Placental pericyte (primary cell): Measurements from ENCODE around the gene TMEM120B. TPM values are rescaled to one million over a fixed set of nuclear protein-coding genes. Genes with fewer than 3 reads are reported as not detected.

ENCODE experiments used
- total RNA-seq: library from RNA; depleted of rRNA; stranded (reverse); fragments of >200 nt; gene quantifications from 2 replicates; pipeline ENCODE4 v1.2.3, GENCODE V29; 2012

TMEM120B gene
- total RNA-seq: 14.4 and 21.9 TPM in 2 replicates

GRCh38 chr12:121712461-121713256, at the start of gene TMEM120B:
TMEM120B (plus strand) TSS chr12:121712752; CDS start chr12:121712896, 144 bp downstream.

GRCh38 chr12:121669521-121669900, 43.0 kb upstream of the TMEM120B start, which contains the start of gene MORN3:
MORN3 (minus strand) TSS chr12:121669654; CDS start chr12:121669483, 171 bp downstream.

GRCh38 chr12:121793440-121793837, 80.9 kb downstream of the TMEM120B start, which contains the start of gene RHOF:
RHOF (minus strand) TSS chr12:121793688; CDS start chr12:121793633, 55 bp downstream.

GRCh38 chr12:121803861-121804416, 91.4 kb downstream of the TMEM120B start, which contains the start of gene SETD1B:
SETD1B (plus strand) TSS chr12:121804009; CDS start chr12:121804738, 729 bp downstream.

Other genes with a start within 250 kb of the TMEM120B start
- gene KDM2B, start 131.7 kb upstream of the TMEM120B start, total RNA-seq: 49.5 and 54.8 TPM in 2 replicates
- 19.0 and 20.2 TPM in 2 replicates for gene ORAI1, start 86.2 kb upstream of the TMEM120B start, total RNA-seq
- 1.5 TPM in 1 of 2 replicates, not detected in the other for gene MORN3, start 43.1 kb upstream of the TMEM120B start, total RNA-seq
- gene RHOF, start 80.9 kb downstream of the TMEM120B start, total RNA-seq: 9.6 and 9.9 TPM in 2 replicates
- 6.4 and 10.9 TPM in 2 replicates for gene SETD1B, start 91.3 kb downstream of the TMEM120B start, total RNA-seq
- 0.22 TPM in 1 of 2 replicates, not detected in the other for gene HPD, start 146.1 kb downstream of the TMEM120B start, total RNA-seq
- gene PSMD9, start 176.0 kb downstream of the TMEM120B start, total RNA-seq: 65.3 and 93.0 TPM in 2 replicates
- gene CFAP251, start 205.8 kb downstream of the TMEM120B start, total RNA-seq: 4.6 and 5.9 TPM in 2 replicates